Measurements from ENCODE around the gene PEDS1. TPM values are rescaled to one million over a fixed set of nuclear protein-coding genes. Genes with fewer than 3 reads are reported as not detected.

The PEDS1 gene
- total and polyA plus RNA-seq, 2 of the 4 experiments (the other 2 are of a cell fraction), result 24.0 to 59.9 TPM

- TF ChIP-seq RCOR1 (IDR thresholded peaks at IDR 0.05; ENCODE audit: insufficient replicate concordance, low read length) (no peak), BHLHE40 (IDR thresholded peaks at IDR 0.05; ENCODE audit: low read depth, low read length) (no peak), MAZ (IDR thresholded peaks at IDR 0.05; ENCODE audit: borderline replicate concordance, low read depth, low read length) (no peak), POLR2A (IDR thresholded peaks at IDR 0.05; ENCODE audit: low read depth, low read length) (no peak)
These were observed 12.4 kb downstream of the PEDS1 start (continued) for GRCh38 chr20:50141018-50141675.

- peaks cover 51% of the 10 kb centered on the region for H3K36me3 ChIP-seq (ENCODE audit: control insufficient read depth, insufficient read depth, low read length)
These were observed 13.1 kb downstream of the PEDS1 start for GRCh38 chr20:50140339-50140859.

More at GRCh38 chr20:50140339-50140859, 13.1 kb downstream of the PEDS1 start:
- Histone ChIP-seq H2BK5ac (ENCODE audit: low read depth, low read length, poor library complexity, severe bottlenecking) (no peak overlapping the region), H2BK20ac (ENCODE audit: low read depth, low read length) (no peak overlapping the region), H2BK120ac (ENCODE audit: low read depth, low read length) (no peak overlapping the region), H3K4me1 (ENCODE audit: control insufficient read depth, insufficient read depth, low read length) (peaks cover 14% of the 10 kb centered on the region), H2AK5ac (ENCODE audit: low read depth, low read length) (peak overlapping the region; percentile 22; the same call in 1 of the 2 replicates), H3K56ac (ENCODE audit: extremely low read depth, insufficient read depth, low read length) (no peak overlapping the region), H3K14ac (replicated peaks; ENCODE audit: low read depth, low read length) (no peak overlapping the region), H3K9me3 (ENCODE audit: control insufficient read depth, insufficient read depth, low read length) (no peaks in the 10 kb centered on the region), H3K18ac (ENCODE audit: low read depth, low read length) (no peak overlapping the region), H3K4me3 (ENCODE audit: insufficient read depth, low read depth, low read length) (no peak overlapping the region), H4K8ac (ENCODE audit: low read depth in 2 of 2, low read length in 2 of 2) (no peak overlapping the region), H2AK9ac (replicated peaks; ENCODE audit: low read depth, low read length, poor library complexity) (no peak overlapping the region), H3K23ac (ENCODE audit: low read depth, low read length) (no peak overlapping the region), H3K27me3 (ENCODE audit: control insufficient read depth, insufficient read depth, low read length) (no peaks in the 10 kb centered on the region), H3K4ac (ENCODE audit: low read depth, low read length) (no peak overlapping the region), H3K27ac (ENCODE audit: insufficient read depth, low read length) (no peak overlapping the region), H3K9me1 (ENCODE audit: insufficient read depth, low read length) (peaks cover 29% of the 10 kb centered on the region), H2AFZ (replicated peaks; ENCODE audit: low read length, poor library complexity) (no peak overlapping the region), H2BK15ac (ENCODE audit: low read depth, low read length) (no peak overlapping the region), H3K9ac (ENCODE audit: low read depth, low read length) (no peak overlapping the region), H4K5ac (ENCODE audit: low read depth, low read length) (no peak overlapping the region), H4K20me1 (ENCODE audit: insufficient read depth, low read length) (peaks cover 58% of the 10 kb centered on the region), H3K79me1 (ENCODE audit: low read depth in 1 of 2, low read length in 2 of 2) (peaks cover 42 to 84% of the 10 kb centered on the region in 2 experiments), H4K91ac (ENCODE audit: insufficient read depth, low read depth, low read length) (no peak overlapping the region), H3K4me2 (ENCODE audit: low read depth, low read length) (no peak overlapping the region)
- TF ChIP-seq RAD21 (IDR thresholded peaks at IDR 0.05; ENCODE audit: low read length) (no peak), RCOR1 (IDR thresholded peaks at IDR 0.05; ENCODE audit: insufficient replicate concordance, low read length) (no peak)
- WGBS, 2 experiments (ENCODE audit: extremely low coverage in 2 of 2, insufficient read length in 1 of 2), result 97% methylated on average over 4 of the region's 11 CpGs; no CpG with 5 or more reads in 1 of the 2 experiments
- in situ Hi-C loops (cut with MboI; ENCODE audit: low sequenced_read_pairs), result no loop called here
- no peak for ATAC-seq (ENCODE audit: low read depth)
- CTCF ChIA-PET, result no interaction called here
- POLR2A ChIA-PET (ENCODE audit: unreplicated experiment), result no interaction called here
- DNase-seq, result no peak
- intact Hi-C loops (cut with micrococcal nuclease), result no loop called here
- dilution Hi-C loops (cut with HindIII; ENCODE audit: low sequenced_read_pairs, unreplicated experiment), result no loop called here
- no TSS peak for BruUV-seq (replicated peaks)

Measured in IMR-90 (cell line).